ENCODE results near the gene RASL10B.

- TF ChIP-seq KAT7 (CRISPR knock-in tag; IDR thresholded peaks at IDR 0.05; ENCODE audit: borderline replicate concordance) (no peak), ETV6 (CRISPR knock-in tag; IDR thresholded peaks at IDR 0.05) (no peak), SMAD3 (CRISPR knock-in tag; IDR thresholded peaks at IDR 0.05; ENCODE audit: borderline replicate concordance) (no peak), MYBL2 (CRISPR knock-in tag; IDR thresholded peaks at IDR 0.05) (no peak), ATF1 (CRISPR knock-in tag; IDR thresholded peaks at IDR 0.05) (no peak), ZNF263 (CRISPR knock-in tag; IDR thresholded peaks at IDR 0.05; ENCODE audit: low read depth) (no peak), TCF7 (CRISPR knock-in tag; IDR thresholded peaks at IDR 0.05; ENCODE audit: low read depth) (no peak), SP1 (CRISPR knock-in tag; conservative IDR thresholded peaks at IDR 0.05) (no peak)
- TF ChIP-seq, protein P1, sequence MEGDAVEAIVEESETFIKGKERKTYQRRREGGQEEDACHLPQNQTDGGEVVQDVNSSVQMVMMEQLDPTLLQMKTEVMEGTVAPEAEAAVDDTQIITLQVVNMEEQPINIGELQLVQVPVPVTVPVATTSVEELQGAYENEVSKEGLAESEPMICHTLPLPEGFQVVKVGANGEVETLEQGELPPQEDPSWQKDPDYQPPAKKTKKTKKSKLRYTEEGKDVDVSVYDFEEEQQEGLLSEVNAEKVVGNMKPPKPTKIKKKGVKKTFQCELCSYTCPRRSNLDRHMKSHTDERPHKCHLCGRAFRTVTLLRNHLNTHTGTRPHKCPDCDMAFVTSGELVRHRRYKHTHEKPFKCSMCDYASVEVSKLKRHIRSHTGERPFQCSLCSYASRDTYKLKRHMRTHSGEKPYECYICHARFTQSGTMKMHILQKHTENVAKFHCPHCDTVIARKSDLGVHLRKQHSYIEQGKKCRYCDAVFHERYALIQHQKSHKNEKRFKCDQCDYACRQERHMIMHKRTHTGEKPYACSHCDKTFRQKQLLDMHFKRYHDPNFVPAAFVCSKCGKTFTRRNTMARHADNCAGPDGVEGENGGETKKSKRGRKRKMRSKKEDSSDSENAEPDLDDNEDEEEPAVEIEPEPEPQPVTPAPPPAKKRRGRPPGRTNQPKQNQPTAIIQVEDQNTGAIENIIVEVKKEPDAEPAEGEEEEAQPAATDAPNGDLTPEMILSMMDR (IDR thresholded peaks at IDR 0.05): no peak
- TF ChIP-seq, protein P2, sequence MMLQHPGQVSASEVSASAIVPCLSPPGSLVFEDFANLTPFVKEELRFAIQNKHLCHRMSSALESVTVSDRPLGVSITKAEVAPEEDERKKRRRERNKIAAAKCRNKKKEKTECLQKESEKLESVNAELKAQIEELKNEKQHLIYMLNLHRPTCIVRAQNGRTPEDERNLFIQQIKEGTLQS (CRISPR knock-in tag; conservative IDR thresholded peaks at IDR 0.05): no peak
Observed at GRCh38 chr17:35790841-35791240, 59.4 kb downstream of the RASL10B start.
